DND-41 (cell line): ENCODE data around the gene OR51B6.
"Not testable (repeated sequence)": the region's sequence is repeated elsewhere in the genome, so short reads cannot be mapped to it uniquely, and the experiment has no call there.

Source experiments
- ATAC-seq: fragments of 200-7000 bp; cut with Tn5 transposase; 3 replicates; pipeline ENCODE4 v1.9.1; 2021; ENCODE audit warnings: low read depth; ENCODE audit not compliant: insufficient read depth
- DNase-seq: peaks from one replicate; pipeline ENCODE4 v3.0.0-alpha.2; 2020
- H2AFZ ChIP-seq: 2 replicates; pipeline ENCODE4 v1.6.0; 2012; ENCODE audit warnings: low read depth, low read length
- H3K27ac ChIP-seq: 2 replicates; pipeline ENCODE4 v1.5.1; 2012; ENCODE audit warnings: low read length, inconsistent platforms
- H3K27me3 ChIP-seq: fragments of 200-600 bp; sonication (generic); 2 replicates; pipeline ENCODE4 v1.6.0; 2012; ENCODE audit warnings: low read length, mild to moderate bottlenecking, inconsistent platforms; ENCODE audit not compliant: insufficient read depth, poor library complexity
- H3K36me3 ChIP-seq: 2 replicates; pipeline ENCODE4 v1.5.1; 2012; ENCODE audit warnings: low read length, inconsistent platforms; ENCODE audit not compliant: insufficient read depth
- H3K4me1 ChIP-seq: 2 replicates; pipeline ENCODE4 v1.5.1; 2012; ENCODE audit warnings: mild to moderate bottlenecking, low read length; ENCODE audit not compliant: insufficient read depth
- H3K4me2 ChIP-seq: 2 replicates; pipeline ENCODE4 v1.6.0; 2012; ENCODE audit warnings: mild to moderate bottlenecking, moderate library complexity, low read length, inconsistent platforms; ENCODE audit not compliant: insufficient read depth
- H3K4me3 ChIP-seq, 2 experiments: fragments of 200-600 bp in 1 of 2; shearing (Covaris generic) in 1 of 2; 2 replicates each; pipeline ENCODE4 v1.5.1; 2012 to 2016; ENCODE audit warnings: inconsistent platforms in 2 of 2, low read length in 2 of 2, mild to moderate bottlenecking in 2 of 2, low read depth in 1 of 2, moderate library complexity in 1 of 2
- H3K79me2 ChIP-seq: 2 replicates; pipeline ENCODE4 v1.6.0; 2012; ENCODE audit warnings: low read length, inconsistent platforms; ENCODE audit not compliant: insufficient read depth
- H3K9ac ChIP-seq: 2 replicates; pipeline ENCODE4 v1.6.0; 2012; ENCODE audit warnings: low read depth, mild to moderate bottlenecking, inconsistent platforms, low read length, moderate library complexity
- H3K9me3 ChIP-seq: 2 replicates; pipeline ENCODE4 v1.5.1; 2012; ENCODE audit warnings: low read length, moderate library complexity, mild to moderate bottlenecking, inconsistent platforms; ENCODE audit not compliant: insufficient read depth, severe bottlenecking
- H4K20me1 ChIP-seq: 2 replicates; pipeline ENCODE4 v1.6.0; 2012; ENCODE audit warnings: low read length; ENCODE audit not compliant: insufficient read depth
- EZH2 ChIP-seq: IDR thresholded peaks from 3 replicates; pipeline ENCODE4 v1.6.1; 2012; ENCODE audit warnings: borderline replicate concordance, low read depth, mild to moderate bottlenecking, moderate library complexity, low read length, inconsistent platforms; ENCODE audit not compliant: severe bottlenecking
- TF ChIP-seq, protein P1 (sequence below): IDR thresholded peaks from 2 replicates; pipeline ENCODE4 v1.5.1; 2012; ENCODE audit warnings: borderline replicate concordance, low read length, moderate library complexity, mild to moderate bottlenecking; ENCODE audit not compliant: poor library complexity, severe bottlenecking; ENCODE audit errors: extremely low read depth

OR51B6 gene

DNA sequence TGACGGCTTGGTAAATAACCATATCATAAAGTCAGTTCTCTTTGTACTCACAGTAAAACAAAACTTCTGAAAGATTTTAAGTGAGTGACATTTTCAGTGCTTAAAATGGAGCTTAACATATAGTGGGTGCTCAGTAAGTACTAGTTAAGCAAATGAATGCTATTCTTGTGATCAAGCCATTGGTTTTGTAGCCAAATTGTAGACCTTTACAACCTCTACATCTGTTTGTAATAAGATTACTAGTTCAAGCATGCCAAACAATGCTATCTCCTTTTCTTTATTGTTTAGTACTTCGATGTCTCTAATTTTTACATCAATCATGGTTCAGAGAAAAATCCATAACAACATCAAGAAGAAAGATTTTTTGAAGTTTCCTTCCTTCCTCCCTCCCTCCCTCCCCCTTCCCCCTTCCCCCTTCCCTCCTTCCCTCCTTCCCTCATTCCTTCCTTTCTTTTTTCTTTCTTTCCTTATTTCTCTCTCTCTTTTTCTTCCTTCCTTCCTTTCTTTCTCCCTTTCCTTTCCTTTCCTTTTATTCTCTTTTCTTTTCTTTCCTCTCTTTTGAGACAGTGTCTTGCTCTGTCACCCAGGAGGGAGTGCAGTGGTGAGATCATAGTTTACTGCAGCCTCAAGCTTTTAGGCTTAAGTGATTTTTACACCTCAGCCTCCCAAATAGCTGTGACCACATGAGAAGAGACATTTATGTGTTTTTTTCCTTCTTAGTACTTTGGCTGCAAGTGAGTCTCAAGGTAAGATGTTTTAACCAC, 43.9 kb upstream of the OR51B6 start:
- Histone ChIP-seq H3K4me2 (no peak overlapping the region), H3K27me3 (peaks cover 8% of the 10 kb centered on the region), H3K79me2 (no peaks in the 10 kb centered on the region), H2AFZ (no peak overlapping the region), H3K9me3 (no peaks in the 10 kb centered on the region), H3K4me3 (no peak overlapping the region), H3K36me3 (no peaks in the 10 kb centered on the region), H4K20me1 (no peaks in the 10 kb centered on the region), H3K4me1 (no peaks in the 10 kb centered on the region), H3K9ac (no peak overlapping the region), H3K27ac (no peak overlapping the region)
- DNase-seq, result no peak
- TF ChIP-seq, protein P1, sequence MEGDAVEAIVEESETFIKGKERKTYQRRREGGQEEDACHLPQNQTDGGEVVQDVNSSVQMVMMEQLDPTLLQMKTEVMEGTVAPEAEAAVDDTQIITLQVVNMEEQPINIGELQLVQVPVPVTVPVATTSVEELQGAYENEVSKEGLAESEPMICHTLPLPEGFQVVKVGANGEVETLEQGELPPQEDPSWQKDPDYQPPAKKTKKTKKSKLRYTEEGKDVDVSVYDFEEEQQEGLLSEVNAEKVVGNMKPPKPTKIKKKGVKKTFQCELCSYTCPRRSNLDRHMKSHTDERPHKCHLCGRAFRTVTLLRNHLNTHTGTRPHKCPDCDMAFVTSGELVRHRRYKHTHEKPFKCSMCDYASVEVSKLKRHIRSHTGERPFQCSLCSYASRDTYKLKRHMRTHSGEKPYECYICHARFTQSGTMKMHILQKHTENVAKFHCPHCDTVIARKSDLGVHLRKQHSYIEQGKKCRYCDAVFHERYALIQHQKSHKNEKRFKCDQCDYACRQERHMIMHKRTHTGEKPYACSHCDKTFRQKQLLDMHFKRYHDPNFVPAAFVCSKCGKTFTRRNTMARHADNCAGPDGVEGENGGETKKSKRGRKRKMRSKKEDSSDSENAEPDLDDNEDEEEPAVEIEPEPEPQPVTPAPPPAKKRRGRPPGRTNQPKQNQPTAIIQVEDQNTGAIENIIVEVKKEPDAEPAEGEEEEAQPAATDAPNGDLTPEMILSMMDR, result no peak
- no peak for TF ChIP-seq EZH2
- ATAC-seq, result no peak

DNA sequence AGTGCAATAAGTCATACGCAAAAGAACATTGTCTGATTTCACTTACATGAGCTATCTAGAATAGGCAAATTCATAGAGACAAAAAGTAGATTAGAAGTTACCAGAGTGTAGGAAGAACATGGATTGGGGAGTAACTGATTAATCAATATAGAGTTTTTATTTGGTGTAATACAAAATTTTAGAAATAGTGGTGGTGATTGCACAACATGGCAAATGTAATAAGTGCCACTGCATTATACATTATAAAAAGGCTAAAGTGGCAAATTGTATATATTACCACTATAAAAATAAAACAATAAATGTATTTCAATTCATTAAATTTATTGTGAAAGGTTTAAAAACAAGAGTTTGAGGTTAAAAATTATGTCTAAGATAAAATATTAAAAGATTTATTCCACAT, 40.9 kb upstream of the OR51B6 start:
- H4K20me1 ChIP-seq, result no peaks in the 10 kb centered on the region
- no peak overlapping the region for H3K4me2 ChIP-seq
- no peaks in the 10 kb centered on the region for H3K36me3 ChIP-seq
- H3K27ac ChIP-seq, result no peak overlapping the region
- H3K4me1 ChIP-seq, result no peaks in the 10 kb centered on the region
- no peak for TF ChIP-seq EZH2
- TF ChIP-seq, protein P1, result no peak
- no peaks in the 10 kb centered on the region for H3K79me2 ChIP-seq
- peaks cover 11% of the 10 kb centered on the region for H3K27me3 ChIP-seq
- DNase-seq (no peak), ATAC-seq (no peak)
- H2AFZ ChIP-seq, result no peak overlapping the region
- H3K4me3 ChIP-seq, result no peak overlapping the region
- H3K9ac ChIP-seq, result no peak overlapping the region
- H3K9me3 ChIP-seq, result no peaks in the 10 kb centered on the region

DNA sequence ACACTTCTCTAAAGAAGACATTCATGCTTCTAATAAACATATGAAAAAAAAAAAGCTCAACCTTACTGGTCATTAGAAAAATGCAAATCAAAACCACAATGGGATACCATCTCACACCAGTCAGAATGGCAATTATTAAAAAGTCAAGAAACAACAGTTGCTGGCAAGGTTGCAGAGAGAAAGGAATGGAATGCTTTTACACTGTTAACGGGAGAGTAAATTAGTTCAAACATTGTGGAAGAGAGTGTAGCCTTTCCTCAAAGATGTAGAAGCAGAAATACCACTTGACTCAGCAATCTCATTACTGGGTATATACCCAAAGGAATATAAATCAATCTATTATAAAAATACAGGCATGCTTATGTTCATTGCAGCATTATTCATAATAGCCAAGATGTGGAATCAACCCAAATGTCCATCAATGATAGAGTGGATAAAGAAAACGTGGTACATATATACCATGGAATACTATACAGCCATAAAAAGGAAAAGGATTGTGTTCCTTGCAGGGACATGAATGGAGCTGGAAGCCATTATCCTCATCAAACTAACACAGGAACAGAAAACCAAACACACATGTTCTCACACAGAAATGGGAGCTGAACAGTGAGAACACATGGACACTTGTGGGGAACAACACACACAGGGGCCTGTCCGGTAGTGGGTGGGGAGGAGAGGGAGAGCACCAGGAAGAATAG, 37.8 kb upstream of the OR51B6 start:
- H3K9me3 ChIP-seq, H3K4me2 ChIP-seq, H4K20me1 ChIP-seq, H3K79me2 ChIP-seq, H2AFZ ChIP-seq, H3K4me1 ChIP-seq, H3K36me3 ChIP-seq, DNase-seq, H3K27ac ChIP-seq, H3K9ac ChIP-seq, H3K4me3 ChIP-seq, ATAC-seq: not testable (repeated sequence)
- peaks cover 11% of the 10 kb centered on the region for H3K27me3 ChIP-seq

DNA sequence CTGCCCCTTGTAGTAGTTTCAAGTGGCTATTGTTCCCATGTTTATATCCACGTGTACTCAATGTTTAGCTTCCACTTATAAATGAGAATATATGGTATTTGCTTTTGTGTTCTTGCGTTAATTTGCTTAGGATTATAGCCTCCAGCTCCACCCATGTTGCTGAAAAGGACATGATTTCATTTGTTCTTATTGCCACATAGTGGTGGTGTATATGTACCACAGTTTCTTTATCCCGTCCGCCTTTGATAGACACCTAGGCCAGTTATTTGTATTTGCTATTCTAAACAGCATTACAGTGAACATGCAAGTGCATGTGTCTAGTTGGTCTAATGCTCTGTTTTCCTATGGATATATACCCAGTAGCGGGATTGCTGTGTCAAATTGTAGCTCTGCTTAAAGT, 34.0 kb upstream of the OR51B6 start:
- no peak for DNase-seq
- H3K9ac ChIP-seq, result no peak overlapping the region
- no peaks in the 10 kb centered on the region for H3K79me2 ChIP-seq
- H3K4me3 ChIP-seq, result no peak overlapping the region
- no peak overlapping the region for H3K27ac ChIP-seq
- H3K36me3 ChIP-seq, result no peaks in the 10 kb centered on the region
- H3K9me3 ChIP-seq, result no peaks in the 10 kb centered on the region
- no peaks in the 10 kb centered on the region for H3K4me1 ChIP-seq
- peaks cover 3% of the 10 kb centered on the region for H3K27me3 ChIP-seq
- no peaks in the 10 kb centered on the region for H4K20me1 ChIP-seq
- TF ChIP-seq, protein P1, result no peak
- no peak overlapping the region for H2AFZ ChIP-seq
- H3K4me2 ChIP-seq, result no peak overlapping the region
- no peak for ATAC-seq
